Activated T-cell treated with anti-CD3 and anti-CD28 coated beads, Interleukin-2, amount 50 U/mL, for 48 hours (primary cell): ENCODE data around the gene SH3BGR.

Source experiments
- DNase-seq, 2 experiments: peaks; one replicate each; pipeline ENCODE4 v3.0.0-alpha.2; 2020

The SH3BGR gene

GRCh38 chr21:39461419-39461818 is 9.6 kb downstream of the SH3BGR start:
- DNase-seq = no peak

GRCh38 chr21:39463308-39463707 is 11.5 kb downstream of the SH3BGR start:
- DNase-seq = no peak

GRCh38 chr21:39466584-39466983 is 14.8 kb downstream of the SH3BGR start:
- DNase-seq = no peak

GRCh38 chr21:39467746-39468145 is 16.0 kb downstream of the SH3BGR start:
- no peak for DNase-seq

- no peak for DNase-seq
These were observed 16.8 kb downstream of the SH3BGR start for GRCh38 chr21:39468559-39468958.

- DNase-seq = no peak
These were observed 19.8 kb downstream of the SH3BGR start for GRCh38 chr21:39471598-39471997.

- no peak for DNase-seq
These were observed 21.0 kb downstream of the SH3BGR start for GRCh38 chr21:39472786-39473185.

GRCh38 chr21:39474611-39475010 is 22.8 kb downstream of the SH3BGR start:
- DNase-seq = no peak

- DNase-seq = no peak
These were observed 27.5 kb downstream of the SH3BGR start for GRCh38 chr21:39479164-39479813.

GRCh38 chr21:39479814-39480182 is 28.0 kb downstream of the SH3BGR start:
- DNase-seq = no peak

- DNase-seq = no peak
These were observed 28.5 kb downstream of the SH3BGR start for GRCh38 chr21:39480271-39480670.

- DNase-seq = no peak
These were observed 30.1 kb downstream of the SH3BGR start for GRCh38 chr21:39481886-39482285.

- no peak for DNase-seq
These were observed 32.1 kb downstream of the SH3BGR start for GRCh38 chr21:39483917-39484316.

- no peak for DNase-seq
These were observed 33.0 kb downstream of the SH3BGR start for GRCh38 chr21:39484711-39485276.

GRCh38 chr21:39489380-39489924 is 37.7 kb downstream of the SH3BGR start:
- no peak for DNase-seq

GRCh38 chr21:39499156-39499555 is 47.4 kb downstream of the SH3BGR start:
- no peak for DNase-seq

- DNase-seq = no peak
These were observed 50.9 kb downstream of the SH3BGR start for GRCh38 chr21:39502631-39503030.

- DNase-seq = no peak
These were observed 51.5 kb downstream of the SH3BGR start for GRCh38 chr21:39503123-39503762.

- no peak for DNase-seq
These were observed 52.5 kb downstream of the SH3BGR start for GRCh38 chr21:39504230-39504629.

GRCh38 chr21:39510240-39510639 is 58.5 kb downstream of the SH3BGR start:
- no peak for DNase-seq

GRCh38 chr21:39511102-39511501 is 59.3 kb downstream of the SH3BGR start:
- DNase-seq = no peak

- no peak for DNase-seq
These were observed 62.0 kb downstream of the SH3BGR start for GRCh38 chr21:39513735-39514134.

GRCh38 chr21:39515684-39516472 is 64.1 kb downstream of the SH3BGR start:
- DNase-seq = no peak
